Astrocyte of the cerebellum (primary cell): ENCODE measurements around the gene HMCN2.

Experiments
- DNase-seq: peaks from one replicate; pipeline ENCODE4 v3.0.0-alpha.2; 2011; ENCODE audit warnings: low read depth
- H3K4me3 ChIP-seq: 2 replicates; pipeline ENCODE4 v1.5.1; 2011; ENCODE audit warnings: mild to moderate bottlenecking, low read depth, low read length, moderate library complexity
- in situ Hi-C: cut with HindIII; loops from 2 replicates; pipeline ENCODE4 v1.10.0; 2017; ENCODE audit warnings: low sequenced_read_pairs
- TF ChIP-seq, protein P1 (sequence below): IDR thresholded peaks from 2 replicates; pipeline ENCODE4 v1.5.1; 2012; ENCODE audit warnings: low read length, low read depth, moderate library complexity, mild to moderate bottlenecking; ENCODE audit errors: missing control alignments

The HMCN2 gene

DNA sequence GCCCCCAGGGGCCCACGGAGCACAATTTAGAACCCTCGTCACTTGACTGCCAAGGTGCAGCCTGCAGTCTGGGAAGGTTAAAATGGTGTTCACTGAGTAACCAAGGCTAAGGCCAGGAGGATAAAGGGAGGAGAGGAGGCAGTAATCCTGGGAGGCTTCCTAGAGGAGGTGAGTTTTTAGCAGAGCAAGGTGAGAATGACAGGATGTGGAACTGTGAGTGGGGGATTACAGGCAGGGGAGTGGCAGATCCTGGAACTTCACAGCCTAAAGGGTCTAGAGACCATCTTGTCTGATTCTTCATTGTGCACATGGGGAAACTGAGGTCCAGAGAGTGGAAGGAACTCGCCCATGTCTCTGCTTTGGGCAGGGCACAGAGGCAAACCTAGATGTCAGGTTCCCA, 136.7 kb downstream of the HMCN2 start:
- H3K4me3 ChIP-seq, result no peak overlapping the region
- DNase-seq, result no peak
- TF ChIP-seq, protein P1, sequence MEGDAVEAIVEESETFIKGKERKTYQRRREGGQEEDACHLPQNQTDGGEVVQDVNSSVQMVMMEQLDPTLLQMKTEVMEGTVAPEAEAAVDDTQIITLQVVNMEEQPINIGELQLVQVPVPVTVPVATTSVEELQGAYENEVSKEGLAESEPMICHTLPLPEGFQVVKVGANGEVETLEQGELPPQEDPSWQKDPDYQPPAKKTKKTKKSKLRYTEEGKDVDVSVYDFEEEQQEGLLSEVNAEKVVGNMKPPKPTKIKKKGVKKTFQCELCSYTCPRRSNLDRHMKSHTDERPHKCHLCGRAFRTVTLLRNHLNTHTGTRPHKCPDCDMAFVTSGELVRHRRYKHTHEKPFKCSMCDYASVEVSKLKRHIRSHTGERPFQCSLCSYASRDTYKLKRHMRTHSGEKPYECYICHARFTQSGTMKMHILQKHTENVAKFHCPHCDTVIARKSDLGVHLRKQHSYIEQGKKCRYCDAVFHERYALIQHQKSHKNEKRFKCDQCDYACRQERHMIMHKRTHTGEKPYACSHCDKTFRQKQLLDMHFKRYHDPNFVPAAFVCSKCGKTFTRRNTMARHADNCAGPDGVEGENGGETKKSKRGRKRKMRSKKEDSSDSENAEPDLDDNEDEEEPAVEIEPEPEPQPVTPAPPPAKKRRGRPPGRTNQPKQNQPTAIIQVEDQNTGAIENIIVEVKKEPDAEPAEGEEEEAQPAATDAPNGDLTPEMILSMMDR, result no peak
- in situ Hi-C loops, result no loop called here

DNA sequence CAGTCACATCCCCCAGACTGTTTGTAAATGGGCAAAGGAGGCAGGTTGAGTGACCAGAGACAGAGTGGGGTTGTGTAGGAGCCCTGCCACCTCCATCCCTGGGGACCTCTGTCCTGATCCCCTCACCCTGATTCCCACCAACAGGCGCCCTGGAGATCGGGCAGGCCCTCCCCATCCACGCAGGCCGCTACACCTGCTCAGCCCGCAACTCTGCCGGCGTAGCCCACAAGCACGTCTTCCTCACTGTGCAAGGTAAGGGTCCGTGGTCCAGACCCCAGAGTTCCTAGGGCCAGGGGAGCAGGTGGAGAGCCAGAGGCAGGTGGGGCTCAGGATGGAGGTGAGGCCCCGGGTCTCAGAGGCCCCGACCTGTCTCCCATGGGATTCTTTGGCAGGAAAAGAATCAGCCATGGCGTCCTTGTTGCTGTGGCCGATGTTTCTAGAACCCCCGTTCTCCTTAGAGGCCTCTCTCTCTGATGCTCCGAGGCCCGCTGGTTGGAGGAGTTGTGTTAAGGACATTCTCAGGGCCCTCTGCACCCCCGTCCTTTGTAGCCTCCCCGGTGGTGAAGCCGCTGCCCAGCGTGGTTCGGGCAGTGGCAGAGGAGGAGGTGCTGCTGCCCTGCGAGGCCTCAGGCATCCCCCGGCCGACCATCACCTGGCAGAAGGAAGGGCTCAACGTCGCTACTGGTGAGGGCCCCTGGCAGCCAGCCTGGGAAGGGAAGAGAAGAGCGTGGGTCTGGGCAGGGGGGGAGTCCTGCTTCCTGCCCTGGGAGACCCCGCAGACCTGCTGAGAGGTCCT, 137.3 kb downstream of the HMCN2 start:
- in situ Hi-C loops, result no loop called here

DNA sequence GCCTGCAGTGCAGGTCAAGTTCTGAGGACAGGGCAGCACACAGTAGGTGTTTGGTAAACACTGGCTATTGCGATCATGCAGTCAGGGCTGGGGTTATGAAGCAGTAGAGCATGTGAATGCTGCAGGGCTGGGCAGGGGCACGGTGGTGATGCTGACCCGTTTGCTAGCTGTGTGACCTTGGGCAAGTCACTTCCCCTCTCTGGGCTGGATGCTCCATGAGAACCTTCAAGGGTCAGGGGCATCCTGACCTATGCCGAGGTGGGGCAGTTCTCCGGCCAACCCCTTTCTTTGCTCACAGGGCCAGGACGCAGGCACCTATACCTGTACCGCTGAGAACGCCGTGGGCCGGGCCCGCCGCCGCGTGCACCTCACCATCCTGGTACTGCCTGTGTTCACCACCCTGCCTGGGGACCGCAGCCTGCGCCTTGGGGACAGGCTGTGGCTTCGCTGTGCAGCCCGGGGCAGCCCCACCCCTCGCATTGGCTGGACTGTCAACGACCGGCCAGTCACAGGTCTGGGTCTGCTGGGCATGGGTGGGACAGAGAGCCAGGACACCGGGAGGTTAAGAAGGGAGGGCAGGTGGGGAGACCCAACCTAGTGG, 140.2 kb downstream of the HMCN2 start:
- in situ Hi-C loops, result no loop called here
- TF ChIP-seq, protein P1, result no peak
- no peak for DNase-seq

More for the DNA sequence above, 137.3 kb downstream of the HMCN2 start:
- TF ChIP-seq, protein P1, result no peak
- H3K4me3 ChIP-seq, result no peak overlapping the region
- DNase-seq, result no peak

DNA sequence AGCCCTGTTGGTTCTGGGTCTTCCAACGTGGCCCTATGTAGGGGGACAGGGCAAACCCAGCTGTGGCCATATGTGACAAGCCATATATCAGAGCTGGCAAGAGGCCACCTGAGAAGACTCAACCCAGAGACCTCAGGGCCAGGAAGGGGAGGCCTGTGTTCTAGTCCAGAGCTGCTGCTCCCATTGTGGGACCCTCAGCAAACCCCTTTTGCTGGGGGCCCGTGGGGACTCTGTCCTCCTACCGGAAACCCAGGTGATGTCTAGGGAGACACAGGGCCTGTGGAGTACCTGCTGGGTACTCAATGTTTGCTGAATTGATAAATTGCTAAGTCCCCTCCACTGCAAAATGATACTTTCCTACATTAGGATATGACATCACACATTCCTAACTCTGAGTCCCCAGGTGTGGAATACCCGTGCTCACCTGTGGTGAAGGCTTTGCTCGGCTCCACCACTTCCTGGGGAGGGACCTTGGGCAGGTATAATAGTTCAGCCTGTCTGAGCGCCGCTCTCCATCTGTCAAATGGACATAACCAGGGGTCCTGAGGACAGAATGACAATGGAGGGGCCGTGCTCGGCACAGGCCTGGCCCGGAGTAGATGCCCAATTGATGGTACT, 140.8 kb downstream of the HMCN2 start:
- no peak for DNase-seq
- TF ChIP-seq, protein P1, result no peak
- in situ Hi-C loops, result no loop called here
- H3K4me3 ChIP-seq, result no peak overlapping the region

More for the DNA sequence above, 140.2 kb downstream of the HMCN2 start:
- no peak overlapping the region for H3K4me3 ChIP-seq

DNA sequence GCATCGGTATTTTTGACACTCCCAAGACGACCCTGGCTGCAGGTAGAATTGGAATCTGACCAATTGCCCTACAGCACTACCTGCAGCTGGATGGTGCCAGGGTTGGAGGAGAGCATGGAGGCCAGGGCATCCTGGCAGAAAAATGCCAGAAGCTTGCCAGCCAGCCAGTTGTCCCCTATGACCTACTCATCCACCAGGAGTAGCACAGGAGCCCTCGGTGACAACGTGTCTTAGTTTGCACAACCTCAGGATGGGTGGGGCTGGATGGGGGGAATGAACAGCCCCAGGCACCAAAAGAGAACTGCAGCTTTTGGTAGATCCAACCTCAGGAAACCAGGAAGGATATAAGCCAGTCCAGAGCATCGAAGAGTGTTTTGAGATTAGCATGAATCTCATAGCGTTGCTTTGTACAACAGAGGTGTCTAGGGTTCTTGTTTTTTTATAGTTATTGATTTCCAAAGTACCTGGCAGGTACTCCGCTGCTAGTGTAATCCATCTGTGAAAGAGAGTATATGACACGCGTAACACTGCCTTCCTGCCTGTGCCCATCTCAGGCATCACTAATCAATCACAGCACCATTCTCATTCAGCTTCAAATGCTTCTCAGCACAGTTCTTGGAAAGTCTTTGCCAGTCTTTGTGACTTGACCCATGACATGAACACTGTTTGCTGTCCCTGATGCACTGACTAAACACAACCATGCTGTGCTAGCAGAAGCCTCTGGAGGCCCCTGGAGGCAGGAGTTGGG, 142.5 kb downstream of the HMCN2 start:
- TF ChIP-seq, protein P1, result no peak
- H3K4me3 ChIP-seq, result no peak overlapping the region
- DNase-seq, result no peak
- in situ Hi-C loops, result no loop called here

DNA sequence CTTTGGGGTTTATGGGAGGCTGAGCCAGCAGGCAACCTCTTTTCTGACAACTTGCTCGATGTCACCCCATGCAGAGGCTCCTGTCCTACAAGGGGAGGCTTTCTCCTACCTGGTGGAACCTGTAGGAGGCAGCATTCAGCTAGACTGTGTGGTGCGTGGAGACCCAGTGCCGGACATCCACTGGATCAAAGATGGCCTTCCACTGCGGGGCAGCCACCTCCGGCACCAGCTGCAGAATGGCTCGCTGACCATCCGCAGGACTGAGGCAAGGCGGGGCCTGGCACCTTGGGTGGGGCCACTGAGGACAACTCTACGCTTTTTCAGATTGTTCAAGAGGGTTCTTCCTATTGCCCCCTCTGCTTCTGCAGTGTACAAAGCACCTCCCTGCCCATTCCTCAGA, 143.1 kb downstream of the HMCN2 start:
- no peak overlapping the region for H3K4me3 ChIP-seq
- TF ChIP-seq, protein P1, result no peak
- in situ Hi-C loops, result no loop called here
- DNase-seq, result no peak
